ENCODE measurements around the gene RIC8B.

The RIC8B gene

DNA sequence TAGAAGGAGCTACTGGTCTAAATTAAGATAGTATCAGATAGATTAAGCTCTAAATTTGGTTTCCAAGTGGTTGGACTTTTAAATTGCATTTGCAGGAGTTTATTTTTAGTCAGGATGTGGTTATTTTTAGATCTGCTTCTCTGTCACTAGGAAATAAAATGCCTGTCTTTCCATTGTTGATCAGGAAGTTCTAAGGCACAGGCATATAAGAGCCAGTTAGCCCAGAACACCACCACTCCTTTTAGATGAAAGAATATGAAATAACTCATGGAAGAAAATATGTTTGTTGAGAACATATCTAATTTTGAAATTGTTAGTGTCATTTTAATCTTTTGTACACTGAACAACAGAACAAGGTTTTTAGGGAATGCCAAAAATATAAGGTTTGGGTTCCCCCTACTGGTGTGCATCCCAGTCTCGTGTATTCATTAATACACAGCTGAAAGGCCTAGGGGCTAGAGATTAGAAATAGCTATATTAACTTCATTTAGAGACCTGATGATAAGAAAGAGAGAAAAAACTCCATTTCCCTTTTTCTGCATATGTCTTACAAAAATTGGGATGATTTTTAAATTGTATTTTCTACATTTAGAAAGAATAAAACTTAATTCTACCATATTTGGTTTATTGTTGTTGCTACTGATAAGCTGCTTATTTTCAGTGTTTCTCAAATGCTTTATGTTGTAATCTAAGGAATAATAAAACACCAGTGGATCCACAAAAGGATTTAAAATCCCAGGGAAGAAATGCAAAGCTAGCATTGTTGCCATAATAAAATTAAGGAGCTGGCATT is 67.2 kb downstream of the RIC8B start:
- H3F3A ChIP-seq (ENCODE audit: insufficient read depth, low read length), result no peaks in the 10 kb centered on the region
- no peaks in the 10 kb centered on the region for H4K20me1 ChIP-seq (ENCODE audit: insufficient read depth, low read length)
- no peaks in the 10 kb centered on the region for H3K9me2 ChIP-seq (replicated peaks; ENCODE audit: insufficient read depth, low read length)
- H3K79me2 ChIP-seq (ENCODE audit: low read length), result no peaks in the 10 kb centered on the region
- H3K27me3 ChIP-seq (replicated peaks; ENCODE audit: insufficient read depth, low read length), result no peaks in the 10 kb centered on the region
- DNase-seq, result peak; percentile 42
- H3K27ac ChIP-seq (ENCODE audit: low read length), result no peak overlapping the region
- H3K36me3 ChIP-seq (replicated peaks; ENCODE audit: insufficient read depth, low read length), result no peaks in the 10 kb centered on the region
- no peak overlapping the region for H3K4me3 ChIP-seq (ENCODE audit: low read length)
- H3K9ac ChIP-seq (ENCODE audit: low read length), result no peak overlapping the region
- no peak overlapping the region for H3K4me2 ChIP-seq (ENCODE audit: low read depth, low read length)
- H3K4me1 ChIP-seq (ENCODE audit: low read length), result no peaks in the 10 kb centered on the region
- no peaks in the 10 kb centered on the region for H3K9me3 ChIP-seq (replicated peaks; ENCODE audit: insufficient read depth, low read length)
- peak; percentile 59 for TF ChIP-seq CTCF (IDR thresholded peaks at IDR 0.05; ENCODE audit: low read length)
- no peak for TF ChIP-seq EZH2phosphoT487 (IDR thresholded peaks at IDR 0.05; ENCODE audit: low read length)
- H2AFZ ChIP-seq (ENCODE audit: low read length), result no peak overlapping the region

DNA sequence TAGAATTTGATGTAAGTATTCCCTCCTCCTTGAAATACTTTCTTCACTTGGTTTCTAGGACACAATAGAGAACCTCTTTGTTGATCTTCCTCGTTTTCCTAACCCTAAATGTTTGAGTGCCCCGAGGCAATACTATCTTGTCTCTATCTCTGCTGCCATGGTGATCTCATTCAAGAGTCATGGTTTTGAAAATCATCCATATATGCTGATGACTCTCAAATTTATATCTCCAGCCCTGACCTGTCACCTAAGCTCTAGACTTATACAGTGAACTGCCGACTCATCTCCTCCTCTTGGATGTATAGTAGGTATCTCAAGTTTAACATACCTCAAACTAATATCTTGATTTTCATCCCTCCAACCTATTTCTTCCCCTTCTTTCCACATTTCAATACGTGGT is 71.4 kb downstream of the RIC8B start:
- H3K36me3 ChIP-seq (replicated peaks; ENCODE audit: insufficient read depth, low read length), result no peaks in the 10 kb centered on the region
- H3K4me3 ChIP-seq (ENCODE audit: low read length), result no peak overlapping the region
- H3K79me2 ChIP-seq (ENCODE audit: low read length), result no peaks in the 10 kb centered on the region
- H3F3A ChIP-seq (ENCODE audit: insufficient read depth, low read length), result no peaks in the 10 kb centered on the region
- no peak overlapping the region for H3K9ac ChIP-seq (ENCODE audit: low read length)
- no peaks in the 10 kb centered on the region for H4K20me1 ChIP-seq (ENCODE audit: insufficient read depth, low read length)
- no peaks in the 10 kb centered on the region for H3K9me3 ChIP-seq (replicated peaks; ENCODE audit: insufficient read depth, low read length)
- no peaks in the 10 kb centered on the region for H3K9me2 ChIP-seq (replicated peaks; ENCODE audit: insufficient read depth, low read length)
- no peak overlapping the region for H2AFZ ChIP-seq (ENCODE audit: low read length)
- DNase-seq, result no peak
- no peaks in the 10 kb centered on the region for H3K4me1 ChIP-seq (ENCODE audit: low read length)
- no peak for TF ChIP-seq EZH2phosphoT487 (IDR thresholded peaks at IDR 0.05; ENCODE audit: low read length)
- no peak overlapping the region for H3K27ac ChIP-seq (ENCODE audit: low read length)
- no peak overlapping the region for H3K4me2 ChIP-seq (ENCODE audit: low read depth, low read length)
- H3K27me3 ChIP-seq (replicated peaks; ENCODE audit: insufficient read depth, low read length), result no peaks in the 10 kb centered on the region

- Histone ChIP-seq H3K4me3 (ENCODE audit: low read length) (no peak overlapping the region), H3K36me3 (replicated peaks; ENCODE audit: insufficient read depth, low read length) (no peaks in the 10 kb centered on the region), H4K20me1 (ENCODE audit: insufficient read depth, low read length) (no peaks in the 10 kb centered on the region), H2AFZ (ENCODE audit: low read length) (no peak overlapping the region), H3K27ac (ENCODE audit: low read length) (no peak overlapping the region), H3F3A (ENCODE audit: insufficient read depth, low read length) (no peaks in the 10 kb centered on the region), H3K79me2 (ENCODE audit: low read length) (no peaks in the 10 kb centered on the region), H3K4me1 (ENCODE audit: low read length) (no peaks in the 10 kb centered on the region), H3K9me3 (replicated peaks; ENCODE audit: insufficient read depth, low read length) (no peaks in the 10 kb centered on the region), H3K4me2 (ENCODE audit: low read depth, low read length) (no peak overlapping the region), H3K9ac (ENCODE audit: low read length) (no peak overlapping the region), H3K9me2 (replicated peaks; ENCODE audit: insufficient read depth, low read length) (no peaks in the 10 kb centered on the region), H3K27me3 (replicated peaks; ENCODE audit: insufficient read depth, low read length) (no peaks in the 10 kb centered on the region)
- no peak for DNase-seq
- TF ChIP-seq EZH2phosphoT487 (IDR thresholded peaks at IDR 0.05; ENCODE audit: low read length) (no peak), CTCF (IDR thresholded peaks at IDR 0.05; ENCODE audit: low read length) (no peak), EZH2 (optimal IDR thresholded peaks at IDR 0.05; ENCODE audit: low read depth, low read length) (no peak)
Observed at GRCh38 chr12:106847861-106848260, 73.4 kb downstream of the RIC8B start.

DNA sequence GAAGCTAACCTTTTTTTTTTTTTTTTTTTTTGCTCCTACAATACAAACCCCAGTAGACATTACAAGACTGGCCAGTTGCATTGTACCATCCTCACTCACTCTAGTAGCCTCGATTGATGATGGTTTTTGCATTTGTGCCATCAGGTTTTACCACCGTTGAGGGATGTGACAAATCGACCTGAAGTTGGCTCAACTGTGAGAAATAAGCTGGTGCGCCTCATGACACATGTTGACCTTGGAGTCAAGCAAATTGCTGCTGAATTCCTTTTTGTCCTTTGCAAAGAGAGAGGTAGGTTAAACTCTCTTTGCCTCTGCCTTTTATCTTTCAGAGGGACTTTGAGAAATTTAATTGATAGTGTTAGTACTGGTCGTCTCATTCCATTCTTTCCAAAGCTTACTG is 76.8 kb downstream of the RIC8B start:
- Histone ChIP-seq H3K27me3 (replicated peaks; ENCODE audit: insufficient read depth, low read length) (no peaks in the 10 kb centered on the region), H3K79me2 (ENCODE audit: low read length) (no peaks in the 10 kb centered on the region), H3K36me3 (replicated peaks; ENCODE audit: insufficient read depth, low read length) (no peaks in the 10 kb centered on the region), H3K9me2 (replicated peaks; ENCODE audit: insufficient read depth, low read length) (no peaks in the 10 kb centered on the region), H2AFZ (ENCODE audit: low read length) (no peak overlapping the region), H3K9me3 (replicated peaks; ENCODE audit: insufficient read depth, low read length) (no peaks in the 10 kb centered on the region), H3K4me3 (ENCODE audit: low read length) (no peak overlapping the region), H3K4me1 (ENCODE audit: low read length) (no peaks in the 10 kb centered on the region), H3K4me2 (ENCODE audit: low read depth, low read length) (no peak overlapping the region), H4K20me1 (ENCODE audit: insufficient read depth, low read length) (no peaks in the 10 kb centered on the region), H3K27ac (ENCODE audit: low read length) (no peak overlapping the region), H3K9ac (ENCODE audit: low read length) (no peak overlapping the region), H3F3A (ENCODE audit: insufficient read depth, low read length) (no peaks in the 10 kb centered on the region)
- DNase-seq, result no peak
- no peak for TF ChIP-seq CTCF (IDR thresholded peaks at IDR 0.05; ENCODE audit: low read length)

Data from MM.1S (cell line).